ENCODE results near the gene ANKRD33B. TPM values are rescaled to one million over a fixed set of nuclear protein-coding genes. Genes with fewer than 3 reads are reported as not detected.

ANKRD33B gene
- total and polyA plus RNA-seq, 2 experiments from 2014 or later, result 0.71 to 1.5 TPM

DNA sequence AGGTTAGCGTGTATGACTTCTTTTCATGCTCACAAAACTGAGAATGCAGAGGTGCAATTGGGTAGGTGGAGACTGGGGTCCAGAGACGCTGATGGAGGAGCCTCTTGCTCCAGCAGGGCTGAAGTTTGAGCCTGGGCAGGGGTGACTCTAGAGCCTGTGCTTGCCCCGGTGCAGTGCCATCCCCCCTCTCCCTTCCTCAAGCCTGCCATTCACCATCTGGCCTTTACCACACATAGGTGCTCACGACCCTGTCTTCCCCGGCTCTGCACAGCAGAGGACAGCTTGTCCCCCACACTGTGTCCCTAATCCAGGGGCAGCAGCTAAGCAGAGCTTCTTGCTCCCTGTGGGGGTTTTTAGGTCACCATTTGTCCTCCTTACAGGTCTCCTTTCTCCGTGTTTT, 110.7 kb downstream of the ANKRD33B start:
- DNase-seq, result no peak
- no peak for TF ChIP-seq EZH2phosphoT487 (IDR thresholded peaks at IDR 0.05; ENCODE audit: insufficient read depth, low read depth)
- no peak for TF ChIP-seq EZH2 (IDR thresholded peaks at IDR 0.05; ENCODE audit: insufficient read depth, poor library complexity, severe bottlenecking)
- Histone ChIP-seq H3K9ac (no peak overlapping the region), H3K9me2 (ENCODE audit: insufficient read depth) (no peaks in the 10 kb centered on the region), H4K20me1 (ENCODE audit: insufficient read depth) (no peaks in the 10 kb centered on the region), H3K79me2 (ENCODE audit: insufficient read depth) (no peaks in the 10 kb centered on the region), H3K36me3 (ENCODE audit: low read depth) (peaks cover 14% of the 10 kb centered on the region; the same call in 1 of the 2 replicates), H3K27ac (no peak overlapping the region), H3K4me1 (ENCODE audit: insufficient read depth) (no peaks in the 10 kb centered on the region; the same call in 1 of the 2 replicates), H3K27me3 (replicated peaks; ENCODE audit: insufficient read depth) (no peaks in the 10 kb centered on the region), H3K4me2 (ENCODE audit: unreplicated experiment) (no peak overlapping the region), H2AFZ (no peak overlapping the region), H3K4me3 (no peak overlapping the region), H3F3A (ENCODE audit: insufficient read depth) (0 out of 2 replicates have a peak, but pooled peaks cover 3% of the 10 kb centered on the region), H3K9me3 (ENCODE audit: low read depth) (no peaks in the 10 kb centered on the region)
- 53 to 54% methylated on average over 6 of the region's 6 CpGs for WGBS, 2 experiments (ENCODE audit: low coverage in 1 of 2, low lambda C conversion rate in 2 of 2, missing lambda C conversion rate in 2 of 2)
- in situ Hi-C loops (cut with MboI), result no loop called here

DNA sequence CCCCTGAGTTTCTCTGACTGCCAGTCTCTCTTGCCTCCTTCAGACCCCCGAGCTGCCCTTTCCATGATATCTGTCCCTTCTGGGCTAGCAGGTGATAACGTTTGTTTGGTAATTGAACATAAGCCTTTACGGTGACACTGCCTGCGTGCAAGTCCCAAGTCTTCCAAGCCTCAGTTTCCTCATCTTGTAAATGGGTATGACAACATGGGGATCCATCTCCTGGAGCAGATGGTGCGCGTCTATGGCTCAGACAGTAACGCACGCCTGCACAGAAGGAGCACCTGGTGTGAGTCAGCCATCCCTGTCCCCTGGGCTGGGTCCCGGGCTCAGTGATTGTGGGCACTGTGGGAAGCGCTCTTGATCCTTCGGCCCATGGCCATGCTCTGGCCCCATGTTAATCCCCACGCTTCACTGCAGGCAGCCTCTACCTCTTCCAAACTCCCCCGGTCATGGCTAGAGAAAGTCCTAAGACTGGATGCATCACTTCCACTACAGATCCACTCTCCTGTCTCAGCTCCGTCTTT, 111.4 kb downstream of the ANKRD33B start:
- H3K36me3 ChIP-seq (ENCODE audit: low read depth), result peaks cover 14% of the 10 kb centered on the region; the same call in 1 of the 2 replicates
- H3K4me2 ChIP-seq (ENCODE audit: unreplicated experiment), result no peak overlapping the region
- no peak overlapping the region for H3K27ac ChIP-seq
- WGBS, 2 experiments (ENCODE audit: low coverage in 1 of 2, low lambda C conversion rate in 2 of 2, missing lambda C conversion rate in 2 of 2), result 75 to 80% methylated on average over 14 of the region's 14 CpGs
- in situ Hi-C loops (cut with MboI), result loop anchor here (25.0 kb wide), 2 partner anchors 512 to 1337 kb away; no protein-coding TSS in a partner anchor
- 0 out of 2 replicates have a peak, but pooled peaks cover 3% of the 10 kb centered on the region for H3F3A ChIP-seq (ENCODE audit: insufficient read depth)
- no peaks in the 10 kb centered on the region for H4K20me1 ChIP-seq (ENCODE audit: insufficient read depth)
- no peak overlapping the region for H3K9ac ChIP-seq
- no peaks in the 10 kb centered on the region for H3K27me3 ChIP-seq (replicated peaks; ENCODE audit: insufficient read depth)
- no peak overlapping the region for H2AFZ ChIP-seq
- no peaks in the 10 kb centered on the region; the same call in 1 of the 2 replicates for H3K4me1 ChIP-seq (ENCODE audit: insufficient read depth)
- no peaks in the 10 kb centered on the region for H3K9me2 ChIP-seq (ENCODE audit: insufficient read depth)
- H3K9me3 ChIP-seq (ENCODE audit: low read depth), result no peaks in the 10 kb centered on the region
- H3K79me2 ChIP-seq (ENCODE audit: insufficient read depth), result no peaks in the 10 kb centered on the region
- TF ChIP-seq EZH2phosphoT487 (IDR thresholded peaks at IDR 0.05; ENCODE audit: insufficient read depth, low read depth), result no peak
- TF ChIP-seq EZH2 (IDR thresholded peaks at IDR 0.05; ENCODE audit: insufficient read depth, poor library complexity, severe bottlenecking), result no peak
- H3K4me3 ChIP-seq, result no peak overlapping the region
- DNase-seq, result no peak

DNA sequence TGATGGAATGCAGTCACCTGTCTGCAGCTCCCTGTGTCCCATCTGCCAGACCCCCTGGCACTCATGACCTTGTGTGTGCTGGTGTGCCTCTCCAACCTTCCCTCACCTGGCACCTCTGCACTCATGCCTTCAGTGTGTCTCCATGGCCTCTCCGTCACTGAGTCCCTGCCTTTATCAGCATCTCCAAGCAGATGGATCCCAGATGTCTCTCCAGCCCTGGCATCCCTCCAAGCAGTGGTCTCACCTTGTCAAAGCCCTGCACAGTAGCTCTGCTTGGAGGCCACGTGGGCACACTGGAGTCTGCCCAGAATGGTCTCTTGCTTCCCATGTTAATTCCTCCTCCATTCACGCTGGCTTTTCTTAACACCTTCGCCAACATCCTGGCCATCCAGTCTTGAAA, 112.4 kb downstream of the ANKRD33B start:
- in situ Hi-C loops (cut with MboI), result loop anchor here (25.0 kb wide), 2 partner anchors 511 to 1336 kb away; no protein-coding TSS in a partner anchor
- no peaks in the 10 kb centered on the region; the same call in 1 of the 2 replicates for H3K4me1 ChIP-seq (ENCODE audit: insufficient read depth)
- H3K9ac ChIP-seq, result no peak overlapping the region
- no peaks in the 10 kb centered on the region for H3K9me3 ChIP-seq (ENCODE audit: low read depth)
- no peak overlapping the region for H3K4me3 ChIP-seq
- 0 out of 2 replicates have a peak, but pooled peaks cover 3% of the 10 kb centered on the region for H3F3A ChIP-seq (ENCODE audit: insufficient read depth)
- H3K27ac ChIP-seq, result no peak overlapping the region
- no peak for DNase-seq
- no peak for TF ChIP-seq EZH2 (IDR thresholded peaks at IDR 0.05; ENCODE audit: insufficient read depth, poor library complexity, severe bottlenecking)
- no peak for TF ChIP-seq EZH2phosphoT487 (IDR thresholded peaks at IDR 0.05; ENCODE audit: insufficient read depth, low read depth)
- no peak overlapping the region for H2AFZ ChIP-seq
- no peaks in the 10 kb centered on the region for H3K9me2 ChIP-seq (ENCODE audit: insufficient read depth)
- 58 to 61% methylated on average over 4 of the region's 4 CpGs for WGBS, 2 experiments (ENCODE audit: low coverage in 1 of 2, low lambda C conversion rate in 2 of 2, missing lambda C conversion rate in 2 of 2)
- no peaks in the 10 kb centered on the region for H4K20me1 ChIP-seq (ENCODE audit: insufficient read depth)
- H3K36me3 ChIP-seq (ENCODE audit: low read depth), result peaks cover 19% of the 10 kb centered on the region
- H3K79me2 ChIP-seq (ENCODE audit: insufficient read depth), result no peaks in the 10 kb centered on the region
- H3K4me2 ChIP-seq (ENCODE audit: unreplicated experiment), result no peak overlapping the region
- no peaks in the 10 kb centered on the region for H3K27me3 ChIP-seq (replicated peaks; ENCODE audit: insufficient read depth)

DNA sequence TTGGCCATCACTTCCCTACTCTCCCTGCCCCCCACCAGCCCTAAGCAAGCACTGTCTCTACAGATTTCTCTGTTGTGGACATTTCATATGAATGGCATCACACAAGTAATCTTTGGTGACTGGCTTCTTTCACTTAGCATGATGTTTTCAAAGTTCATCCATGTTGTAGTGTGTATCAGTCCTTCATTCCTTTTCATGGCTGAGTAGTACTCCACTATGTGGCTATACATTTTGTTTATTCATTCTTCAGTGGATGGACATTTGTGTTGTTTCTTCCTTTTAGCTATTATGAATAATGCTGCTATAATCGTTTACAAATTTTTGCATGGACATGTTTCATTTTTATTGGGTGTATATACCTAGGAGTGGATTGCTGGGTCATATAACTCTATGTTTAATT, 113.1 kb downstream of the ANKRD33B start:
- in situ Hi-C loops (cut with MboI), result loop anchor here (25.0 kb wide), 2 partner anchors 510 to 1335 kb away; no protein-coding TSS in a partner anchor
- H3K4me3 ChIP-seq, result no peak overlapping the region
- no peak overlapping the region for H3K27ac ChIP-seq
- no peak overlapping the region for H3K4me2 ChIP-seq (ENCODE audit: unreplicated experiment)
- 0 out of 2 replicates have a peak, but pooled peaks cover 3% of the 10 kb centered on the region for H3F3A ChIP-seq (ENCODE audit: insufficient read depth)
- no peak for TF ChIP-seq EZH2 (IDR thresholded peaks at IDR 0.05; ENCODE audit: insufficient read depth, poor library complexity, severe bottlenecking)
- no peak for TF ChIP-seq EZH2phosphoT487 (IDR thresholded peaks at IDR 0.05; ENCODE audit: insufficient read depth, low read depth)
- no peaks in the 10 kb centered on the region for H3K79me2 ChIP-seq (ENCODE audit: insufficient read depth)
- peaks cover 19% of the 10 kb centered on the region for H3K36me3 ChIP-seq (ENCODE audit: low read depth)
- no peak for DNase-seq
- no peak overlapping the region for H2AFZ ChIP-seq
- H3K9me2 ChIP-seq (ENCODE audit: insufficient read depth), result no peaks in the 10 kb centered on the region
- no peaks in the 10 kb centered on the region for H3K9me3 ChIP-seq (ENCODE audit: low read depth)
- H4K20me1 ChIP-seq (ENCODE audit: insufficient read depth), result no peaks in the 10 kb centered on the region
- 27 to 51% methylated on average over 1 of the region's 1 CpG for WGBS, 2 experiments (ENCODE audit: low coverage in 1 of 2, low lambda C conversion rate in 2 of 2, missing lambda C conversion rate in 2 of 2)
- H3K27me3 ChIP-seq (replicated peaks; ENCODE audit: insufficient read depth), result no peaks in the 10 kb centered on the region
- no peak overlapping the region for H3K9ac ChIP-seq
- no peaks in the 10 kb centered on the region; the same call in 1 of the 2 replicates for H3K4me1 ChIP-seq (ENCODE audit: insufficient read depth)
